Breast epithelium (tissue), 4 donors: Measurements from ENCODE around the gene MSGN1. TPM values are rescaled to one million over a fixed set of nuclear protein-coding genes. Genes with fewer than 3 reads are reported as not detected.

ENCODE experiments used
- DNase-seq, 2 donors: peaks; one replicate each; pipeline ENCODE4 v3.0.0-alpha.2; 2019; ENCODE audit warnings: low spot score in 2 of 2
- H3K27ac ChIP-seq, 2 donors: fragments of 200-600 bp; sonication (generic) in 1 of 2; one replicate each; pipeline ENCODE4 v1.5.1; 2016 to 2019; ENCODE audit warnings: mild to moderate bottlenecking in 1 of 2
- H3K27me3 ChIP-seq, 2 donors: fragments of 200-600 bp; sonication (generic) in 1 of 2; one replicate each; pipeline versions ENCODE4 v1.5.1 to v1.6.0; 2017 to 2019; ENCODE audit warnings: control low read depth in 1 of 2, mild to moderate bottlenecking in 1 of 2
- H3K36me3 ChIP-seq: fragments of 200-600 bp; one replicate; pipeline ENCODE4 v1.5.1; 2019
- H3K4me1 ChIP-seq, 2 donors: fragments of 200-600 bp; sonication (generic); one replicate each; pipeline ENCODE4 v1.5.1; 2016 to 2019; ENCODE audit warnings: control low read depth in 1 of 2
- H3K4me3 ChIP-seq, 3 donors: fragments of 200-600 bp; sonication (generic); 1 replicate in 2 of 3; 2 replicates in 1 of 3; pipeline ENCODE4 v1.5.1; 2016 to 2019; ENCODE audit warnings: mild to moderate bottlenecking in 3 of 3, moderate library complexity in 2 of 3
- H3K9me3 ChIP-seq, 2 donors: fragments of 200-600 bp; sonication (generic) in 1 of 2; one replicate each; pipeline ENCODE4 v1.5.1; 2016 to 2019; ENCODE audit warnings: control low read depth in 1 of 2
- CTCF ChIP-seq, 3 donors: fragments of 450-650 bp; IDR thresholded peaks; one replicate each; pipeline ENCODE4 v1.5.1; 2016 to 2017; ENCODE audit warnings: antibody characterized with exemption in 3 of 3, mild to moderate bottlenecking in 3 of 3, moderate library complexity in 3 of 3
- POLR2A ChIP-seq: fragments of 450-650 bp; IDR thresholded peaks from one replicate; pipeline ENCODE4 v1.6.1; 2016; ENCODE audit warnings: antibody characterized with exemption, mild to moderate bottlenecking, moderate library complexity
- POLR2AphosphoS5 ChIP-seq, 3 donors: sonication (generic); formaldehyde crosslinking; IDR thresholded peaks; one replicate each; pipeline ENCODE4 v1.6.1; 2017; ENCODE audit warnings: antibody characterized with exemption in 3 of 3
- intact Hi-C: fragments of 100-400 bp; cut with DNase I; formaldehyde crosslinking; loops from one replicate; pipeline ENCODE4 v1.15.1; 2023; ENCODE audit warnings: low total_unique reads
- total RNA-seq, 3 donors: library from RNA; depleted of rRNA; stranded (reverse); fragments of >200 nt; gene quantifications; one replicate each; pipeline ENCODE4 v1.1.0, GENCODE V29; 2016

The MSGN1 gene
- total RNA-seq, 3 donors from 2014 or later, result not detected

- TF ChIP-seq CTCF (IDR thresholded peaks at IDR 0.05) (no peak), POLR2A (no peak)
- no peak for DNase-seq
- Histone ChIP-seq H3K9me3 (no peaks in the 10 kb centered on the region), H3K27me3 (no peaks in the 10 kb centered on the region), H3K4me1 (no peaks in the 10 kb centered on the region), H3K4me3 (no peak overlapping the region), H3K27ac (no peak overlapping the region), H3K36me3 (no peaks in the 10 kb centered on the region)
- intact Hi-C loops, result no loop called here
Observed at GRCh38 chr2:17792515-17792914, 23.7 kb upstream of the MSGN1 start.

- Histone ChIP-seq H3K9me3 (no peaks in the 10 kb centered on the region), H3K4me1 (no peaks in the 10 kb centered on the region), H3K36me3 (no peaks in the 10 kb centered on the region), H3K4me3 (no peak overlapping the region), H3K27me3 (no peaks in the 10 kb centered on the region), H3K27ac (no peak overlapping the region)
- intact Hi-C loops, result no loop called here
- TF ChIP-seq POLR2AphosphoS5 (IDR thresholded peaks at IDR 0.05), result no peak
- no peak for TF ChIP-seq CTCF (IDR thresholded peaks at IDR 0.05)
- no peak for TF ChIP-seq POLR2A
- DNase-seq, result no peak
Observed at GRCh38 chr2:17793296-17793695, 23.0 kb upstream of the MSGN1 start.

GRCh38 chr2:17793803-17794354 is 22.4 kb upstream of the MSGN1 start:
- H3K4me3 ChIP-seq, result no peak overlapping the region
- H3K4me1 ChIP-seq, result no peaks in the 10 kb centered on the region
- DNase-seq, result no peak
- no peaks in the 10 kb centered on the region for H3K27me3 ChIP-seq
- no peak overlapping the region for H3K27ac ChIP-seq
- no peaks in the 10 kb centered on the region for H3K36me3 ChIP-seq
- intact Hi-C loops, result no loop called here
- TF ChIP-seq POLR2AphosphoS5 (IDR thresholded peaks at IDR 0.05) (no peak), CTCF (IDR thresholded peaks at IDR 0.05) (no peak), POLR2A (no peak)
- H3K9me3 ChIP-seq, result no peaks in the 10 kb centered on the region

GRCh38 chr2:17795309-17795708 is 21.0 kb upstream of the MSGN1 start:
- no peaks in the 10 kb centered on the region for H3K36me3 ChIP-seq
- no peaks in the 10 kb centered on the region for H3K27me3 ChIP-seq
- H3K4me1 ChIP-seq, result no peaks in the 10 kb centered on the region
- H3K4me3 ChIP-seq, result no peak overlapping the region
- no peaks in the 10 kb centered on the region for H3K9me3 ChIP-seq
- DNase-seq, result no peak
- intact Hi-C loops, result no loop called here
- no peak overlapping the region for H3K27ac ChIP-seq
- TF ChIP-seq POLR2AphosphoS5 (IDR thresholded peaks at IDR 0.05), result no peak
- TF ChIP-seq CTCF (IDR thresholded peaks at IDR 0.05), result no peak
- no peak for TF ChIP-seq POLR2A

GRCh38 chr2:17798338-17798737 is 17.9 kb upstream of the MSGN1 start:
- Histone ChIP-seq H3K36me3 (no peaks in the 10 kb centered on the region), H3K4me3 (no peak overlapping the region), H3K9me3 (no peaks in the 10 kb centered on the region), H3K4me1 (no peaks in the 10 kb centered on the region), H3K27ac (no peak overlapping the region), H3K27me3 (no peaks in the 10 kb centered on the region)
- TF ChIP-seq POLR2AphosphoS5 (IDR thresholded peaks at IDR 0.05) (no peak), POLR2A (no peak), CTCF (IDR thresholded peaks at IDR 0.05) (no peak)
- DNase-seq, result no peak
- intact Hi-C loops, result no loop called here
